HG02943 (cell line): ENCODE measurements around the gene PIGQ.

Experiments
- ATAC-seq: cut with Tn5 transposase; IDR thresholded peaks from one replicate; pipeline ENCODE4 v1.9.1; 2021; ENCODE audit warnings: mild to moderate bottlenecking, low read depth, moderate library complexity; ENCODE audit not compliant: unreplicated experiment

PIGQ gene

GRCh38 chr16:566475-567372 lies 3.0 kb upstream of the PIGQ start, which contains the start of gene NHLRC4:
NHLRC4 (plus strand) TSS chr16:567005; CDS start chr16:568048, 1,043 bp downstream.
- ATAC-seq, result no peak

- no peak for ATAC-seq
These were observed 2.2 kb upstream of the PIGQ start for GRCh38 chr16:567373-568256.

GRCh38 chr16:568401-569258 lies 1.1 kb upstream of the PIGQ start:
- ATAC-seq, result no peak

GRCh38 chr16:572865-573650 lies 3.3 kb downstream of the PIGQ start:
- no peak for ATAC-seq

- ATAC-seq, result no peak
These were observed 4.4 kb downstream of the PIGQ start for GRCh38 chr16:574021-574760.

GRCh38 chr16:575354-576196 lies 5.8 kb downstream of the PIGQ start:
- no peak for ATAC-seq

- no peak for ATAC-seq
These were observed 6.5 kb downstream of the PIGQ start for GRCh38 chr16:576197-576822.

- no peak for ATAC-seq
These were observed 7.0 kb downstream of the PIGQ start for GRCh38 chr16:576823-577201.

- no peak for ATAC-seq
These were observed 8.0 kb downstream of the PIGQ start for GRCh38 chr16:577796-578195.

- no peak for ATAC-seq
These were observed 8.6 kb downstream of the PIGQ start for GRCh38 chr16:578232-578869.

GRCh38 chr16:578870-579405 lies 9.2 kb downstream of the PIGQ start:
- no peak for ATAC-seq

- no peak for ATAC-seq
These were observed 10.6 kb downstream of the PIGQ start for GRCh38 chr16:580141-580945.

GRCh38 chr16:580946-581498 lies 11.3 kb downstream of the PIGQ start:
- ATAC-seq, result no peak

GRCh38 chr16:582218-582613 lies 12.4 kb downstream of the PIGQ start:
- ATAC-seq, result no peak

GRCh38 chr16:582614-583331 lies 13.0 kb downstream of the PIGQ start:
- ATAC-seq, result no peak
